ENCODE measurements around the gene RHOT1. TPM values are rescaled to one million over a fixed set of nuclear protein-coding genes. Genes with fewer than 3 reads are reported as not detected.
"Not testable (repeated sequence)": the region's sequence is repeated elsewhere in the genome, so short reads cannot be mapped to it uniquely, and the experiment has no call there.

RHOT1 gene
- total RNA-seq, 2 donors from 2014 or later, result 25.2 to 27.1 TPM

- not testable (repeated sequence) for H3K27me3 Mint-ChIP-seq; ATAC-seq; DNase-seq (ENCODE audit: low spot score); H3K9me3 Mint-ChIP-seq; H3K36me3 Mint-ChIP-seq
- H3K4me3 Mint-ChIP-seq, result peak overlapping the region; percentile 90
- H3K27ac Mint-ChIP-seq, result peak overlapping the region in 1 of 2 donors; percentile 98
- peaks cover 12 to 17% of the 10 kb centered on the region in 2 donors for H3K4me1 Mint-ChIP-seq (ENCODE audit: low read depth in 2 of 2)
Observed at GRCh38 chr17:32128470-32128869, 13.8 kb upstream of the RHOT1 start.

GRCh38 chr17:32135497-32136117 lies 6.7 kb upstream of the RHOT1 start:
- not testable (repeated sequence) for H3K4me1 Mint-ChIP-seq (ENCODE audit: low read depth in 2 of 2); H3K4me3 Mint-ChIP-seq; H3K9me3 Mint-ChIP-seq; H3K27me3 Mint-ChIP-seq; H3K36me3 Mint-ChIP-seq; H3K27ac Mint-ChIP-seq; DNase-seq (ENCODE audit: low spot score); ATAC-seq

- no peak overlapping the region for H3K4me3 Mint-ChIP-seq
- peak overlapping the region in 1 of 2 donors; percentile 52 for H3K27ac Mint-ChIP-seq
- H3K9me3 Mint-ChIP-seq, result no peaks in the 10 kb centered on the region
- DNase-seq (ENCODE audit: low spot score) (no peak), ATAC-seq (peak in 1 of 2 donors; percentile 54)
- H3K27me3 Mint-ChIP-seq, result no peaks in the 10 kb centered on the region
- peaks cover 7 to 16% of the 10 kb centered on the region in 2 donors for H3K4me1 Mint-ChIP-seq (ENCODE audit: low read depth in 2 of 2)
- H3K36me3 Mint-ChIP-seq, result no peaks in the 10 kb centered on the region
Observed at GRCh38 chr17:32136856-32137255, 5.4 kb upstream of the RHOT1 start.

GRCh38 chr17:32139504-32139903 lies 2.8 kb upstream of the RHOT1 start:
- not testable (repeated sequence) for H3K9me3 Mint-ChIP-seq; DNase-seq (ENCODE audit: low spot score); H3K4me3 Mint-ChIP-seq; ATAC-seq; H3K36me3 Mint-ChIP-seq; H3K27ac Mint-ChIP-seq; H3K27me3 Mint-ChIP-seq
- peaks cover 22 to 26% of the 10 kb centered on the region in 2 donors for H3K4me1 Mint-ChIP-seq (ENCODE audit: low read depth in 2 of 2)

DNA sequence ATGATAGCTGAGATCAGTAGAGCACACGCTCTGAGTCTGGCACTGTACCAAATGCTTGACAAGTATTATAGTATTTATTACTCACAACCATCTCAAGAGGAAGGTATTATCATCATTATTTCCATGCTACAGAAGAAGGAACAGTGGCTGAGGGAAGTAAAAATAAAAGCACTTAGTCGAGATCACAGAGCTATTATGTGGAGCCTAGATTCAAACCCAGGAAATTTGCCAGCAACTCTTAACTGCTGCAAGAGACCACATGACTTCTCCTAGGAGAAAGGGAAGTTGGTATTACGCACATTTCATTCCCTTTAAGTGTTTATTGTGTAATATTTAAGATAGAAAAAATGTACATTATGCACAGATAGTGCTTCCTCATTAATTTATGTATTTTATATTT lies 1.0 kb upstream of the RHOT1 start:
- H3K27ac Mint-ChIP-seq, result peak overlapping the region; percentile 88 to 92
- H3K27me3 Mint-ChIP-seq, result no peaks in the 10 kb centered on the region
- peaks cover 22 to 23% of the 10 kb centered on the region in 2 donors for H3K4me1 Mint-ChIP-seq (ENCODE audit: low read depth in 2 of 2)
- DNase-seq (ENCODE audit: low spot score) (no peak), ATAC-seq (no peak)
- H3K4me3 Mint-ChIP-seq, result peak overlapping the region; percentile 90
- H3K36me3 Mint-ChIP-seq, result no peaks in the 10 kb centered on the region
- no peaks in the 10 kb centered on the region for H3K9me3 Mint-ChIP-seq

- no peaks in the 10 kb centered on the region for H3K36me3 Mint-ChIP-seq
- no peak for DNase-seq (ENCODE audit: low spot score)
- H3K4me1 Mint-ChIP-seq (ENCODE audit: low read depth in 2 of 2), result peaks cover 20 to 22% of the 10 kb centered on the region in 2 donors
- no peaks in the 10 kb centered on the region for H3K9me3 Mint-ChIP-seq
- H3K4me3 Mint-ChIP-seq, result peak overlapping the region; percentile 90
- peak overlapping the region; percentile 88 to 92 for H3K27ac Mint-ChIP-seq
- no peak for ATAC-seq
- no peaks in the 10 kb centered on the region for H3K27me3 Mint-ChIP-seq
Observed at GRCh38 chr17:32141679-32142037, 644 bp upstream of the RHOT1 start.

GRCh38 chr17:32142857-32143526 lies 690 bp downstream of the RHOT1 start:
- no peak for DNase-seq (ENCODE audit: low spot score)
- peaks cover 20 to 22% of the 10 kb centered on the region in 2 donors for H3K4me1 Mint-ChIP-seq (ENCODE audit: low read depth in 2 of 2)
- no peaks in the 10 kb centered on the region for H3K36me3 Mint-ChIP-seq
- H3K4me3 Mint-ChIP-seq, result peak overlapping the region; percentile 100
- H3K27ac Mint-ChIP-seq, result peak overlapping the region; percentile 87 to 98
- ATAC-seq, result peak in 1 of 2 donors; percentile 7
- H3K9me3 Mint-ChIP-seq, result no peaks in the 10 kb centered on the region
- H3K27me3 Mint-ChIP-seq, result no peaks in the 10 kb centered on the region

DNA sequence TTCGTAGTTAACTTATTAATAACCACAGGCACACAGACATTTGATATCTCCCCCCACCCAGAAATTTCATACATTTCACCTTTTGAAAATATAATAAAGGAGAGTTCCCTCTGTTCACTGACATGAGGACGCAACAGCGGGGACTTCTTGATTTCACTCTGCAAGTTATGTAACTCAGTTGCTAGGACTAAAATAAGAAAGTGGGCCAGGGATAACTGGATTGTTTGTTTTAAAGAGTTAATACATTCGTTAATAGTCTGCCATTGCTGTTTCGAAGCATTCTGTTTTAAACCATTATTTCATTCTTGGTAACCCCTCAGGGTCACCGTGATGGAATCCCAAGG lies 1.2 kb downstream of the RHOT1 start:
- ATAC-seq, result no peak
- Mint-ChIP-seq H3K4me1 (ENCODE audit: low read depth in 2 of 2) (peaks cover 20 to 22% of the 10 kb centered on the region in 2 donors), H3K4me3 (peak overlapping the region; percentile 100), H3K27ac (peak overlapping the region; percentile 87 to 98), H3K27me3 (no peaks in the 10 kb centered on the region), H3K36me3 (no peaks in the 10 kb centered on the region), H3K9me3 (no peaks in the 10 kb centered on the region)
- DNase-seq (ENCODE audit: low spot score), result no peak

- H3K4me3 Mint-ChIP-seq; ATAC-seq; DNase-seq (ENCODE audit: low spot score); H3K36me3 Mint-ChIP-seq; H3K27me3 Mint-ChIP-seq; H3K27ac Mint-ChIP-seq; H3K9me3 Mint-ChIP-seq: not testable (repeated sequence)
- H3K4me1 Mint-ChIP-seq (ENCODE audit: low read depth in 2 of 2), result peaks cover 20 to 22% of the 10 kb centered on the region in 2 donors
Observed at GRCh38 chr17:32144442-32144841, 2.1 kb downstream of the RHOT1 start.

GRCh38 chr17:32148351-32148750 lies 6.0 kb downstream of the RHOT1 start:
- H3K4me3 Mint-ChIP-seq, result no peak overlapping the region
- DNase-seq (ENCODE audit: low spot score) (no peak), ATAC-seq (no peak)
- H3K27ac Mint-ChIP-seq, result no peak overlapping the region
- peaks cover 20 to 30% of the 10 kb centered on the region in 2 donors for H3K4me1 Mint-ChIP-seq (ENCODE audit: low read depth in 2 of 2)
- peaks cover 2% of the 10 kb centered on the region for H3K36me3 Mint-ChIP-seq
- H3K27me3 Mint-ChIP-seq, result no peaks in the 10 kb centered on the region
- no peaks in the 10 kb centered on the region for H3K9me3 Mint-ChIP-seq

DNA sequence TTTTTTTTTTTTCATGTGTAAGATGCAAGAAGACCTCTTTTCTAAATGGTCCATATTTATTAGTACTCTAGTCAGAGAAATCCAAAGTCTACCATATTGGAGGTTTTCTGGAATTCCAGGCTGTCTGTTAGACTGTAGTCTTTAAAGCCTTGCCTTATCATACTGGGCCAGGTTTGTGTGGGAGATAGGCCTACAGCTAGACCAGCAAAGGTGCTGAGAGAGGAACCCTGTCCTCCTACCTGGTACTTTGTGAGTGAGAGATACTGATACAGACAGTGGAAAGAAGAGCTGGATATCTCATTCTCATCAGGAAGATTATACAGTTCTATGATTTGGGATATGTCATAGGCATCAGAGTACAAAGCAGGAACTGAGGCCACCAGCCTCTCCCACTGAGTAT lies 8.1 kb downstream of the RHOT1 start:
- Mint-ChIP-seq H3K9me3 (no peaks in the 10 kb centered on the region), H3K4me1 (ENCODE audit: low read depth in 2 of 2) (peaks cover 15 to 21% of the 10 kb centered on the region in 2 donors), H3K4me3 (no peak overlapping the region), H3K36me3 (peaks cover 6% of the 10 kb centered on the region), H3K27me3 (no peaks in the 10 kb centered on the region), H3K27ac (peak overlapping the region in 1 of 2 donors; percentile 18)
- DNase-seq (ENCODE audit: low spot score) (no peak), ATAC-seq (no peak)

GRCh38 chr17:32152130-32152529 lies 9.8 kb downstream of the RHOT1 start:
- Mint-ChIP-seq H3K4me1 (ENCODE audit: low read depth in 2 of 2) (peaks cover 16 to 21% of the 10 kb centered on the region in 2 donors), H3K9me3 (no peaks in the 10 kb centered on the region), H3K27ac (peak overlapping the region in 1 of 2 donors; percentile 17), H3K4me3 (no peak overlapping the region), H3K27me3 (no peaks in the 10 kb centered on the region), H3K36me3 (peaks cover 6% of the 10 kb centered on the region)
- ATAC-seq (no peak), DNase-seq (ENCODE audit: low spot score) (no peak)

- no peak overlapping the region for H3K4me3 Mint-ChIP-seq
- H3K9me3 Mint-ChIP-seq, result no peaks in the 10 kb centered on the region
- peaks cover 6% of the 10 kb centered on the region for H3K36me3 Mint-ChIP-seq
- ATAC-seq (no peak), DNase-seq (ENCODE audit: low spot score) (no peak)
- no peaks in the 10 kb centered on the region for H3K27me3 Mint-ChIP-seq
- H3K4me1 Mint-ChIP-seq (ENCODE audit: low read depth in 2 of 2), result peaks cover 11% of the 10 kb centered on the region in 2 donors
- H3K27ac Mint-ChIP-seq, result no peak overlapping the region
Observed at GRCh38 chr17:32155896-32156295, 13.6 kb downstream of the RHOT1 start.

- no peaks in the 10 kb centered on the region for H3K27me3 Mint-ChIP-seq
- H3K9me3 Mint-ChIP-seq, result no peaks in the 10 kb centered on the region
- H3K36me3 Mint-ChIP-seq, result peaks cover 6% of the 10 kb centered on the region
- H3K27ac Mint-ChIP-seq, result no peak overlapping the region
- H3K4me3 Mint-ChIP-seq, result no peak overlapping the region
- DNase-seq (ENCODE audit: low spot score), result no peak
- peaks cover 10 to 11% of the 10 kb centered on the region in 2 donors for H3K4me1 Mint-ChIP-seq (ENCODE audit: low read depth in 2 of 2)
- no peak for ATAC-seq
Observed at GRCh38 chr17:32156656-32157055, 14.4 kb downstream of the RHOT1 start.

All from natural killer cell treated with Interleukin-12 subunit alpha and Interleukin-12 subunit beta and Interleukin-15 and Interleukin-18, amount 100 ng/mL, for 72 hours (primary cell).